Suprapubic skin (tissue), 4 donors: Measurements from ENCODE around the gene XYLT1.

ENCODE experiments used
- EP300 ChIP-seq: sonication (generic); formaldehyde crosslinking; IDR thresholded peaks from one replicate; pipeline ENCODE4 v1.6.1; 2017; ENCODE audit warnings: antibody characterized with exemption
- POLR2A ChIP-seq, 2 donors: fragments of 450-650 bp; IDR thresholded peaks; one replicate each; pipeline ENCODE4 v1.6.1; 2017; ENCODE audit warnings: antibody characterized with exemption in 2 of 2, mild to moderate bottlenecking in 2 of 2, moderate library complexity in 2 of 2
- POLR2AphosphoS5 ChIP-seq, 3 donors: sonication (generic); formaldehyde crosslinking; IDR thresholded peaks; one replicate each; pipeline ENCODE4 v1.6.1; 2017; ENCODE audit warnings: antibody characterized with exemption in 3 of 3
- TF ChIP-seq, protein P1 (sequence below), 2 donors: fragments of 200-600 bp in 1 of 2; fragments of 450-650 bp in 1 of 2; sonication (generic) in 1 of 2; IDR thresholded peaks; one replicate each; pipeline ENCODE4 v1.5.1; 2016 to 2019; ENCODE audit warnings: antibody characterized with exemption in 2 of 2, mild to moderate bottlenecking in 1 of 2, moderate library complexity in 1 of 2

DNA sequence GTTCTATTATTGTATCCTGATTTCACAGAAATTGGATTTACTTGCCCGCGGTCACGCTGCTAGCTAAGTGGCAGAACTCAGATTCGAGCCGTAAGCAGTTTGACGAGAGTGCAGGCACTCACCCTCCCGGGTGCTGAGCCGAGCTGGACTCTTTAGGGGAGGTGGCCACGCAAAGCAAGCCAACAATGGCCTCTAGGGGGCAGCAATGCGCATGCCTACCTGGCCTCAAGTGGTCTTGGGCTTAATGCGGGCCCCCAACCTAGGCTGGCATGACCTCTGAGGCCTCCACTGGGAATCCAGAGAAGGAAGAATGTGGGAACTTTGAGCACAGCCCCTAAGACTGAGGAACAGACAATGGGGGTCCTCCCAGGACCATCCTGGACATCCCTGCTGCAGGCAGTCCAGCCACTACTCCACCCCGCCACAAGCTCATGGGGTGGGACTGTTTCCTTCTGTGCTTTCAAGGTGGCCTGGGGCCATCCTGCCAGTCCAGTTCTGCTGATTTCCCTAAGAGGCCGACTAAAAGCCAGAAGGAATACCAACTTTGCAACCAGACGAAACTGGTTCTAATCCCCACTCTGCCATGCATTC, 276.5 kb downstream of the XYLT1 start:
- TF ChIP-seq, protein P1, sequence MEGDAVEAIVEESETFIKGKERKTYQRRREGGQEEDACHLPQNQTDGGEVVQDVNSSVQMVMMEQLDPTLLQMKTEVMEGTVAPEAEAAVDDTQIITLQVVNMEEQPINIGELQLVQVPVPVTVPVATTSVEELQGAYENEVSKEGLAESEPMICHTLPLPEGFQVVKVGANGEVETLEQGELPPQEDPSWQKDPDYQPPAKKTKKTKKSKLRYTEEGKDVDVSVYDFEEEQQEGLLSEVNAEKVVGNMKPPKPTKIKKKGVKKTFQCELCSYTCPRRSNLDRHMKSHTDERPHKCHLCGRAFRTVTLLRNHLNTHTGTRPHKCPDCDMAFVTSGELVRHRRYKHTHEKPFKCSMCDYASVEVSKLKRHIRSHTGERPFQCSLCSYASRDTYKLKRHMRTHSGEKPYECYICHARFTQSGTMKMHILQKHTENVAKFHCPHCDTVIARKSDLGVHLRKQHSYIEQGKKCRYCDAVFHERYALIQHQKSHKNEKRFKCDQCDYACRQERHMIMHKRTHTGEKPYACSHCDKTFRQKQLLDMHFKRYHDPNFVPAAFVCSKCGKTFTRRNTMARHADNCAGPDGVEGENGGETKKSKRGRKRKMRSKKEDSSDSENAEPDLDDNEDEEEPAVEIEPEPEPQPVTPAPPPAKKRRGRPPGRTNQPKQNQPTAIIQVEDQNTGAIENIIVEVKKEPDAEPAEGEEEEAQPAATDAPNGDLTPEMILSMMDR (IDR thresholded peaks at IDR 0.05) = peak in 1 of 2 donors; percentile 53
- TF ChIP-seq POLR2A (IDR thresholded peaks at IDR 0.05) = no peak
- TF ChIP-seq EP300 = no peak
- TF ChIP-seq POLR2AphosphoS5 (IDR thresholded peaks at IDR 0.05) = no peak
